ENCODE data around the gene FAM131B. TPM values are rescaled to one million over a fixed set of nuclear protein-coding genes. Genes with fewer than 3 reads are reported as not detected.

FAM131B gene
- under 1 TPM; 0.15 to 0.79 (median 0.42) TPM for total RNA-seq
- under 1 TPM; 0.19 to 0.25 TPM for polyA plus RNA-seq
- long read RNA-seq, donor 1, result 0 reads
- long read RNA-seq, donor 2, result 0 reads
- long read RNA-seq, donor 3, partial matches to known transcripts, result 0 of 1 reads
- long read RNA-seq, donor 3, other reads (novel, unspliced or antisense), result 1 of 1 reads

DNA sequence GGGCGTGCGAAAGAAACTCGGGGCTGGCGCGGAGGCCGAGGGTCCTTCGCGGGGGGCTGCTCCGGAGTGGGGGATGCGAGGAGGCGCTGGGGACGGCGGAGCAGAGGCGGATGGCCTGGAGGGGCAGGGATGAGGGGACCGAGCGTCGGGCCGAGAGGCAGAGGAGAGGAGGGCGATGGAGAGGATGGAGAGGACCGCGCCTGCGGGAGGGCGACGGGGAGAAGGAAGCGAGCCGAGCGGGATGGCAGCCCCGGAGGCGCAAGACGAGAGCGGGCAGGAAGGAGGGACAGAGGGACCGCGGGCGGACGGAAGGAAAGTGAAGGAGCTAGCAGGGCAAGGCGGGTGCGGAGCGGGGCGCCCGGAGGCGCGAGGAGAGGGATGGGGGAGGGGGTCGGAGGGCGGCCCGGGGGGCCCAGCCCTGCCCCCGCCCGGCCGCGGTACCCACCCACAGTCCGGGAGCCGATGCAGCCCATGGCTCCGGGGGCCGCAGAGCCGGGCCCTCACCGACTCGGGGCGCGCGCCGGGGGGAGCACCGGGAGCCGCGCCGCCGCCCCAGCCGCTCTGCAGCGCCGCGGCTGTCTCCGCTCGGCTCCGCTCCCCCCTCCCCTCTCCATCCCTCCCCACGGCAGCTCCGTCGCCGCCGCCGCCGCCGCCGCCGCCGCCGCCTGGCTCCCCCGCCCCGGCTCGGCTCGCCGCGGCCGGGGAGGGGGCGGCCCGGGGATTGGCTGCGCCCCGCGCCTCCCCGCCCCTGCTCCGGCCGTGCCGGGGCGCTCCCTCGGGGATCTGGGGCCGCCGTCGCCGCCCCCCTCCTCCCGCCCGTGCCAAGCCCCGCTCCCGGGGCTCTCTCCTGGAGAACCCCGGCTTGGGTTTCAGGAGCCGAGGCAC is at the start of gene FAM131B:
Gene FAM131B, minus strand, starts transcription at position 583 of the 885 bp plus-strand sequence. Its CDS starts 110 bp downstream, at position 473.
- peak in 2 of 4 donors; percentile 42 for ATAC-seq

DNA sequence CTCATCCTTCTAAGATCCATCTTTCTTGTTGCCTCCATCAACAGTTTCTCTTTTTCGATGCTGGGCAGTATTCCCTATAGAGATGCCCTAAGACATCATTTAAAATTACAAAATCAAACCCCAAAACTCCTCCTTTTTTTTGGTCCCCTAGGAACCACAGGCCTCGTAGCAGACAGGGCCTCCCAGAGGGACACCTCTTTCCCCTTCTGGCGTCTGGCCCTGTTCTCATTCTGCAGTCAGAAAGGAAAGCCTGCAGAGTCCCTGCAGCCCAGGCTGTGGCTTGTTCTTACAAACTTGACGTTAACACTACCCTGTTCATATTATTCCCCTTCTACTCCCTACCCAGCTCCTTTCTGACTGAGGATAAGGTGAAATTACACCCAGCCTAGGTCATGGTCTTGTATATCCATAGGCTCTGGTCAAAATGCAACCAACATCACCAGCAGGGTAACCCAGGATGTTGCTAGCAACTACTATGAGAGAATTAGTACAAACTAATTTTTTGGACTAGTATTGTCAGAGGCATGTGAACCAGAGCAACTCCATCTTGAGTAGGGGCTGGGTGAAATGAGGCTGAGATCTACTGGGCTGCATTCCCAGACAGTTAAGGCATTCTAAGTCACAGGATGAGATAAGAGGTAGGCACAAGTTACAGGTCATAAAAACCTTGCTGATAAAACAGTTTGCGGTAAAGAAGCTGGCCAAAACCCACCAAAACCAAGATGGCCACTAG is 49.6 kb upstream of the FAM131B start:
- Histone ChIP-seq H3K27me3 (peaks cover 0 to 30% (median 0%) of the 10 kb centered on the region in 9 donors), H3K4me3 (no peak overlapping the region), H3K4me1 (peaks cover 0 to 69% (median 13%) of the 10 kb centered on the region in 12 donors), H3K36me3 (no peaks in the 10 kb centered on the region), H3K27ac (no peak overlapping the region), H3K9me3 (no peaks in the 10 kb centered on the region)
- 63 to 75% (median 70%) methylated on average over 5 of the region's 5 CpGs for WGBS, 4 donors
- DNase-seq (peak in 1 of 5 donors; percentile 23), ATAC-seq (no peak)
- intact Hi-C loops (cut with DNase I), result loop anchor here in 7 of 10 donors (10.0 kb wide), 4 partner anchors 47 to 107 kb away; partner anchors contain the start of genes FAM131B (in 2 of the 7) and CLCN1 (in 1 of the 7)
- no peak for TF ChIP-seq POLR2A (IDR thresholded peaks at IDR 0.05)
- TF ChIP-seq, protein P1, sequence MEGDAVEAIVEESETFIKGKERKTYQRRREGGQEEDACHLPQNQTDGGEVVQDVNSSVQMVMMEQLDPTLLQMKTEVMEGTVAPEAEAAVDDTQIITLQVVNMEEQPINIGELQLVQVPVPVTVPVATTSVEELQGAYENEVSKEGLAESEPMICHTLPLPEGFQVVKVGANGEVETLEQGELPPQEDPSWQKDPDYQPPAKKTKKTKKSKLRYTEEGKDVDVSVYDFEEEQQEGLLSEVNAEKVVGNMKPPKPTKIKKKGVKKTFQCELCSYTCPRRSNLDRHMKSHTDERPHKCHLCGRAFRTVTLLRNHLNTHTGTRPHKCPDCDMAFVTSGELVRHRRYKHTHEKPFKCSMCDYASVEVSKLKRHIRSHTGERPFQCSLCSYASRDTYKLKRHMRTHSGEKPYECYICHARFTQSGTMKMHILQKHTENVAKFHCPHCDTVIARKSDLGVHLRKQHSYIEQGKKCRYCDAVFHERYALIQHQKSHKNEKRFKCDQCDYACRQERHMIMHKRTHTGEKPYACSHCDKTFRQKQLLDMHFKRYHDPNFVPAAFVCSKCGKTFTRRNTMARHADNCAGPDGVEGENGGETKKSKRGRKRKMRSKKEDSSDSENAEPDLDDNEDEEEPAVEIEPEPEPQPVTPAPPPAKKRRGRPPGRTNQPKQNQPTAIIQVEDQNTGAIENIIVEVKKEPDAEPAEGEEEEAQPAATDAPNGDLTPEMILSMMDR (IDR thresholded peaks at IDR 0.05), result no peak

More for the DNA sequence above, at the start of gene FAM131B:
- Histone ChIP-seq H3K4me3 (peak within 1 kb of the TSS; percentile 11 to 70 (median 51)), H3K27me3 (peaks cover 5 to 55% (median 32%) of the 10 kb centered on the region in 9 donors), H3K9me3 (no peaks in the 10 kb centered on the region), H3K36me3 (no peaks in the 10 kb centered on the region), H3K4me1 (peaks cover 0 to 18% (median 4%) of the 10 kb centered on the region in 12 donors), H3K27ac (peak within 1 kb of the TSS in 1 of 12 donors; percentile 25)
- intact Hi-C loops (cut with DNase I), result loop anchor here in 3 of 10 donors (5.0 to 10.0 kb wide), 2 partner anchors 45 to 52 kb away; partner anchors contain the start of gene CLCN1 (in 1 of the 3)
- DNase-seq, result no peak
- TF ChIP-seq POLR2A (IDR thresholded peaks at IDR 0.05), result no peak
- TF ChIP-seq, protein P1 (IDR thresholded peaks at IDR 0.05), result no peak
- 1 to 2% (median 1%) methylated on average over 42 to 112 of the region's 112 CpGs for WGBS, 4 donors

DNA sequence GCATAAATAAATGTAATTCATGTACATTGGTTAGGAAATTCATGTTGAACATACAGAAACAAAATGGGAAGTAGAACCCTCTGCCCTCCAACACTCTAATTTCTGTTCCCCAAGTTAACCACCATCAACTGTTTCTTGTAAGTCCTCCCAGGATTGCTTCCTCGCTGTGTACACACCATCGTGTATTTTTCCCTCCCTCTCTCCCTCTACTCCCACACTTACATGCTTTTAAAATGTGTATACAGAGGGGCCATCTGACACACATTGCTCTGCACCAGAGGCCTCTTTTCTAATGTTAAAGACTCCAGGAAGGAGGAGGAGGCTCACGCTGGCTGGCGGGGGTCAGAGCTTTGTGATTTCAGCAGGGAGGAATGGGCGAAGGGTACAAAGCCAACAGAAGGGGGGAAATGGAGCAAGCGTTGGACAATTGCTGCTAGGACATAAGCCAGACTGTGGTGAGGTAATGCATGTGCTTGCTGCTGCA is 48.0 kb upstream of the FAM131B start:
- DNase-seq (peak in 3 of 5 donors; percentile 31 to 51 (median 51)), ATAC-seq (peak in 3 of 4 donors; percentile 39 to 69 (median 50))
- Histone ChIP-seq H3K27me3 (peaks cover 0 to 23% (median 0%) of the 10 kb centered on the region in 9 donors), H3K36me3 (no peaks in the 10 kb centered on the region), H3K4me1 (peaks cover 0 to 63% (median 15%) of the 10 kb centered on the region in 12 donors), H3K4me3 (no peak overlapping the region), H3K27ac (peak overlapping the region in 1 of 12 donors; percentile 84), H3K9me3 (no peaks in the 10 kb centered on the region)
- TF ChIP-seq, protein P1 (IDR thresholded peaks at IDR 0.05), result no peak
- no peak for TF ChIP-seq POLR2A (IDR thresholded peaks at IDR 0.05)
- WGBS, 4 donors, result 36 to 42% (median 40%) methylated on average over 6 of the region's 6 CpGs
- intact Hi-C loops (cut with DNase I), result loop anchor here in 7 of 10 donors (10.0 kb wide), 4 partner anchors 46 to 106 kb away; partner anchors contain the start of genes FAM131B (in 2 of the 7) and CLCN1 (in 1 of the 7)

Measured in heart left ventricle (tissue), 16 donors.